NCI-H446 treated with DMSO at 0.1 percent for 48 hours (cell line): ENCODE data around the gene CTDSPL.

Experiments used
- DNase-seq: peaks from one replicate; lab custom pipeline; 2025; lab: John Stamatoyannopoulos, UW

CTDSPL gene

GRCh38 chr3:37943631-37944314 is 82.1 kb downstream of the CTDSPL start:
- DNase-seq: no peak

DNA sequence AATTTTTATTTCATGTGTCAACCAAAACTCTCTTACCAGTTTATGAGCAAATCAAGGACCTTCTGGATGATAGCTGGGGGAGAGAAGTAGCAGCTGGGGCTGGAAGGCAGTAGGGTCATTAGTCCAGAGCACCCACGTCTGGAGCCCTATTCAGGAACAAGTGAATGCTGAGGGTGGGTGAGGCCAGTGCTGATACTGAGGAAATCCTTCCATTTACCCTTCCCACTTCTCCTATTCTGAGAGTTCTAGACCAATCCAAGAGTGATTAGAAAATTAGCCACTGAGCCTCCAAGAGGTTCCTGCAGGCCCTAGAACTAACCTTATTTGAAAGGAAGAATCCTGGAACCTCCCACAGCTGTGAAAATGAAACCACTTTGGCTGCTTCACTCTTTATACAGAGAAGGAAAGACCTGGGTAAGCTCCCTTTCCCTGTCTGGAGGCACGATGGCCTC is 82.7 kb downstream of the CTDSPL start:
- DNase-seq: no peak

GRCh38 chr3:37945156-37945806 is 83.6 kb downstream of the CTDSPL start:
- DNase-seq: no peak

- DNase-seq: no peak
Observed at GRCh38 chr3:37945807-37946530, 84.3 kb downstream of the CTDSPL start.

DNA sequence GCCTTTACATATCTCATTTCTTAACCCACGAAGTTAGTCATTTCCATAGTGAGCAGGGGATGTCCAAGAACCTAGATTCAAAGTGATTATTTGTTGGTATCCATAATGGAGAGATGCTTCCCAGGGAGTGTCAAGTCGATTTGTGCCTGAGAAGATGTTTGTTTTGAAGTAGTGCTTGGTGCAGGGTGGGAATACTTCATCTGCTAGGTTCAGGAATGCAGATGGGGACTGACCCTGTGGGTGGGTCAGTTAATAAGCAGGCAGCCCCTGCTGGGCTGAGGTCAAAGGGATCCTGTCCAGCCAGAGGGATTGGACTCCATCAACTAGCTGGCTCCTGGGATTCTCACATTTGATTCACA is 84.8 kb downstream of the CTDSPL start:
- no peak for DNase-seq

DNA sequence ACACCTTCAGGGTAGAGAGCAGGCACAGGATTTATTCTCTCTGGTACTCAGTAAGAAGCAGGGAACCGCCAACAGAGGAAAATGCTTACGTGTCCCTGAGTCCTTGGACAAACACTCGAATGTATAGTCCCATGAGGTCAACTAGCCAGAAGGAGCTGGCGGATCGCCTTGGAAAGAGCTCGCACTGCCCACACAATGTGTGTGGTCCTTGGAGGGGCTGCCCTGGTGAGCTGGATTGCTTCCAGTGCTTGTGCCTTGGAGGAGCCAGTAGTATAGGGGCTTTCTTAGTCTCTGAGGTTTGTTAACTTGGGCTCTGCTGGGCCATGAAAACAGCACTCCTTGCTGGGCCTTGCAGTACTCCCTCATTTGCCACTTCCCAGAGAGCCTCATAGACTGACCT is 88.2 kb downstream of the CTDSPL start:
- no peak for DNase-seq

GRCh38 chr3:37952564-37952963 is 90.9 kb downstream of the CTDSPL start:
- no peak for DNase-seq

- no peak for DNase-seq
Observed at GRCh38 chr3:37953226-37953625, 91.5 kb downstream of the CTDSPL start.

GRCh38 chr3:37953707-37954394 is 92.2 kb downstream of the CTDSPL start:
- no peak for DNase-seq

- DNase-seq: no peak
Observed at GRCh38 chr3:37954881-37955280, 93.2 kb downstream of the CTDSPL start.

GRCh38 chr3:37955918-37956707 is 94.4 kb downstream of the CTDSPL start:
- no peak for DNase-seq

GRCh38 chr3:37956723-37957538 is 95.3 kb downstream of the CTDSPL start:
- DNase-seq: no peak

DNA sequence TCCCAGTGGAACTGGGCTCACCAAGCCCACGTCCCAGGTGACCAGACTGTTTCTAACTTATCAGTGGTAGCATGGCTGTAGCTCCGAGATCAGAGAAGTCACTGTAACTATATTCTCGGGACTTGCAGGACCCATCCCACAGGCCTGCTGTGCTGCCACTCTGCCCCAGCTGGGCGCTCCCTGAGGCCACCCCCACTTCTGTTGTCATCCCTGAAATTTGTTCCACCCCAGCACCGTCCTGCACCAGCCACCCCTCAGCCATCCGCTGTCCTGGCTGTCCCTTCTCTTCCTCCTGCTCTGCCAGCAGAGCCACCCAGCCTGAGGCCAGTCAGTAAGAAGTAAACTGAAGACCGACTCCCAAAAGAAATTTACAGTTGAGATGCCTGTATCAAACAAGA is 95.9 kb downstream of the CTDSPL start:
- DNase-seq: no peak

- no peak for DNase-seq
Observed at GRCh38 chr3:37961622-37962431, 100.1 kb downstream of the CTDSPL start.

- no peak for DNase-seq
Observed at GRCh38 chr3:37963016-37963415, 101.3 kb downstream of the CTDSPL start.

DNA sequence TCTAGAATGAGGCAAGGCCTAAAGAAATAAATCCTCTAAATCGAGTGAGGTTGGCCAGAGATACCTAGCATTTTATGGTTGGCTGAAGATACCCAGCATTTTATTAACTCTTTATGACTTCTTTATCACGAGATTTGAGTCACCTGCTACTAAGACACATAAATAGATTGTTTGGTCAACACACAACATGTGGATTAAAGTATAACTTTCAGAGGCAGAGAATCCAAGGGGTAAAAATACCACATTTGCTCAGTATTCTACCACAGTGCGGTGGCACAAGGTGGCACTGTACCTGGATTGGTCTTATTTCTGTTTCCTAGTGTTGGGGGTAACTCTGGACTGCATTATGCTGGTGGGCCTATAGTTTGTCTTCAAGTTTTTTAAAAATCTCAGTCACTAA is 102.0 kb downstream of the CTDSPL start:
- no peak for DNase-seq

DNA sequence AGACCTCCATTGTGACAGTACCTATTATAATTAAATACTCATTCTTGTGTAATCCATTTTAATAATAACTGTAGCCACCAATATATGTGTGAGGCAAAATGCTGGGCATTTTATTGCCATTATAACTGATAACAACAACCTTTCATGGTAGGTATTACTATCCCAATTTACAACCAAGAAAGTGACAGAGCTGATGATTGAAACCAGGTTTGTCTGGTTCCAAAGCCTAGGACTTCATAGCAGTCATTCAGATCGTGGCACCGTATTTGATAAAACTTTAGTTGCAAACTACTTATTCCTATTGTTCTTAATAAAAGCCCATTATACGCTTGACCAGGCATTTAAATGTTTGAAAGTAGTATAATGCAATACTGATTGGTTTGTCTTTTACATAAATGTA is 102.5 kb downstream of the CTDSPL start:
- DNase-seq: no peak

GRCh38 chr3:37964716-37965115 is 103.0 kb downstream of the CTDSPL start:
- no peak for DNase-seq

- no peak for DNase-seq
Observed at GRCh38 chr3:37967260-37967881, 105.7 kb downstream of the CTDSPL start.

DNA sequence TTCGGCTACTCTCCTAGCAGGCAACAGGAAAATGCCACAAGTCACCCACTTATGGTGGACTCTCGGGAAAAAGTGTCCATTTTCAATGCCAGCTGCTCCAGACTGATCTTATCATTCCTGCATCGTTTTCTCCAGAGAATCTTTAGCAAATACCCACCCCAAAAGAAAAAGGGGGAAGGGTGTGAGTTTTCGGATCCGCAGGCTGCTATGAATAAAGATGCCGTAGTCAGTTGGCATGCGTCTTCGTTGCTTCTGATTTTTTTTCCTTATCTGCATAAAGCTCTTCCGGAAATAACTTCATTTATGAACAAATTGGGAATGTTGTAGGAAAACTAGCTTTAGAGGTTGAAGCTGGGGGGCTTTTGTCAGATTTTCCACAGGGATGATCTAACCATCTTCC is 106.5 kb downstream of the CTDSPL start:
- DNase-seq: no peak
